Measurements from ENCODE around the gene RILPL1.
"Not testable (repeated sequence)": the region's sequence is repeated elsewhere in the genome, so short reads cannot be mapped to it uniquely, and the experiment has no call there.

Gene RILPL1, protein sequence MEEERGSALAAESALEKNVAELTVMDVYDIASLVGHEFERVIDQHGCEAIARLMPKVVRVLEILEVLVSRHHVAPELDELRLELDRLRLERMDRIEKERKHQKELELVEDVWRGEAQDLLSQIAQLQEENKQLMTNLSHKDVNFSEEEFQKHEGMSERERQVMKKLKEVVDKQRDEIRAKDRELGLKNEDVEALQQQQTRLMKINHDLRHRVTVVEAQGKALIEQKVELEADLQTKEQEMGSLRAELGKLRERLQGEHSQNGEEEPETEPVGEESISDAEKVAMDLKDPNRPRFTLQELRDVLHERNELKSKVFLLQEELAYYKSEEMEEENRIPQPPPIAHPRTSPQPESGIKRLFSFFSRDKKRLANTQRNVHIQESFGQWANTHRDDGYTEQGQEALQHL

DNA sequence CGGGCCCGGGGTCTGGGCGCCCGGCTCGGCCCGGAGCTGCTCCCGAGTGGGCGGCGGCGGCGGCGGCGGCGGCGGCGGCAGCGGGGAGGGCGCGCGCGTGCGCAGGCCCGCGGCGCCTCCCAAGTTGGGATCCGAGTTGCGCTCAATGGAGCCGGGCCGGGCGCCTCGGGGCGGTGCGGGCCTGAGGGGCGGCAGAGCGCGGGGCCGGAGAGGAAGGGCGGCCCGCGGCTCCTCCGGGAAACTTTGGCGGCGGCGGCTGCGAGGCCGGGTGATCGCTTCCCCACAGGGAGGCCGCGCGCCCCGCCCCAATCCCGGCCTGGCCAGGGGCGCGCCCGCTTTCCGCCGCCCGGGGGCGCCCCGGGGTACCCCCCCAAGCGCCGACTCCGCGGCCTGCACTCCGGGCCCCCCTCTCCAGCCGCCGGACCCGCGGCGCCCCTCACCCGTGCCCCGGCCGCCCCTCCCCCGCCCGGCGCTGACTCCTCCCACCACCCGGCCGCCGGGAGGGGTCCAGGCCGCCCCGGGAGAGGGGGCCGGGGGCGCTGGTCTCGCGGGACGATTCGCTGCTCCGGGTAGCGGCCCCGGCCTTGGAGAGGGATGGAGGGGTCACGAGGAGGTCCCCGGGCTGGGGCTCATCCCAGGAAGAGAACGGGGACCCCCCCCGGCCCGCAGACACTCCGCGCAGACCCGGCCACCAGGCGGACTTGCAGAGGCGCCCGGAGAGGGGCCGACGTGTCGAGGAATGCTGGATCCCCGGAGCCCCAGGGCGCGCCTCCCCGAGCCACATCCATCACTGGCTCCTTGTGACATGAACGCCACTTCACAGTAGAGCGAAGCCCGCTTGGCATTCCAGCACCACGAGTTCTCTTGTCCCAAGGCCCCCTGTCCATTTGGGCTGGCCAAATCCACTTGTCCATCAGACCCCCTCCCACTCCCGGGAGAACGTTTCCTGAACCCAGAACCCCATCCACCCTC lies at the start of gene RILPL1:
TSS of gene RILPL1 (minus strand) at position 48 of the 972 bp plus-strand sequence. CDS start 237 bp downstream, outside the sequence.
- peak; percentile 27 to 70 for DNase-seq

DNA sequence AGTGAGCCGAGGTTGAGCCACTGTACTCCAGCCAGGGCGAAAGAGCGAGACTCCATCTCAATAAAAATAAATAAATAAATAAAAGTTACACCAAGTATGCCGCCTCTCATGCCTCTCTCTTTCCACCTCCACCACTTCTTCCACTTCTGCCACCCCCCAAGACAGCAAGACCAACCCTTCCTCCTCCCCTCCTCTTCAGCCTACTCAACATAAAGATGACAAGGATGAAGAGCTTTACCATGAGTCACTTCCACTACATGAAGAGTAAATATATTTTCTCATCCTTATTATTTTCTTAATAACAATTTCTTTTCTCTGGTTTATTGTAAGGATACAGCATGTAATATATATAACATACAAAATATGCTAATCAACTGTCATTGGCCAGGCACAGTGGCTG lies 47.3 kb upstream of the RILPL1 start:
- DNase-seq, result no peak

GRCh38 chr12:123578829-123579228 lies 45.3 kb upstream of the RILPL1 start:
- DNase-seq, result not testable (repeated sequence)

DNA sequence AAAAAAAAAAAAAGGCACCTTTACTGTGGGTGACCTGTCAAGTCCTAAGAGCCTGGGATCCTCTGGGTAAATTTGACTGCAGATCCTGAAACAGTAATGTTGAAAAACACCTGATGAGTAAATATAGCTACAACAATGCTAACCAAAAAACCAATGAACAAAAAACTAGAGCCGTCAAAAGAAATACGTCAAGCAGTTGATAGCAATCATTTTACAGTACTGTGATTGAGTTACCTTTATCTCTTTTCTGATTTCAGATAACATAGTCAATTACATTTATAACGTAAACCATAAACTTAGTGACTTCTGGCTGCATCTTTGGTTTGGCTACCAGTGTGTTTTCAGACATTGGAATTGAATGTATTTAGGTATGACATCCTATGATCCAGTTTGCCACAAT lies 44.7 kb upstream of the RILPL1 start:
- no peak for DNase-seq

GRCh38 chr12:123576611-123577010 lies 43.1 kb upstream of the RILPL1 start:
- DNase-seq, result no peak

DNA sequence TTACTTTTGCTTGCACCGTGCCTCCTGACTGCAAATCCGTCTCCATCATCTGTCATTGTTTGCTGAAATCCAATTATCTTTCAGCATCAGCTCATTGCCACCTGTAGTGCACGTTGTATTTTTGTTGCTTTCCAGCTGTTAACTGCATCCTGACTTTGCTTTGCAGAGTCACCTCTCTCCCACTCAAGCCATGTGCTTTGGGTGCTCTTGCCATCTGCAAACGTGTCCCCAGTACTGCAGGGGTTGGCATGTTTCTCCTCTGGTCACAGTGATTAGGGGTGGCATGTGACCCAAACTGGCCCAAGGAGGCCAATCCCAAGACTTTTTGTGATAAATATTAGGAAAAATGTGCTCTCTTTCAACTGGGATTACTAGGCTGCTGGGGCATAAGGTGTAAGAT lies 40.4 kb upstream of the RILPL1 start:
- no peak for DNase-seq

- no peak for DNase-seq
Measured at GRCh38 chr12:123572391-123572790, 38.9 kb upstream of the RILPL1 start.

GRCh38 chr12:123571343-123571813 lies 37.9 kb upstream of the RILPL1 start:
- peak in 1 of 2 experiments; percentile 25 for DNase-seq

- DNase-seq, result no peak
Measured at GRCh38 chr12:123559468-123559867, 25.9 kb upstream of the RILPL1 start.

GRCh38 chr12:123558487-123558886 lies 25.0 kb upstream of the RILPL1 start:
- DNase-seq, result not testable (repeated sequence)

GRCh38 chr12:123554843-123555242 lies 21.3 kb upstream of the RILPL1 start:
- not testable (repeated sequence) for DNase-seq

DNA sequence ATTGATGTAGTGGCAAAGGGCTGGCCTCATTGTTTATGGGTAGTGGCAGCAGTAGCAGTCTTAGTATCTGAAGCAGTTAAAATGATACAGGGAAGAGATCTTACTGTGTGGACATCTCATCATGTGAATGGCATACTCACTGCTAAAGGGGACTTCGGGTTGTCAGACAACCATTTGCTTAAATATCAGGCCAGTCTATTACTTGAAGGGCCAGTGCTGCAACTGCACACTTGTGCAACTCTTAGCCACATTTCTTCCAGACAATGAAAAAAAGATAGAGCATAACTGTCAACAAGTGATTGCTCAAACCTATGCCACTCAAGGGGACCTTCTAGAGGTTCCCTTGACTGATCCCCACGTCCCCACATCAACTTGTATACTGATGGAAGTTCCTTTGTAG lies 20.6 kb upstream of the RILPL1 start:
- DNase-seq, result not testable (repeated sequence)

DNA sequence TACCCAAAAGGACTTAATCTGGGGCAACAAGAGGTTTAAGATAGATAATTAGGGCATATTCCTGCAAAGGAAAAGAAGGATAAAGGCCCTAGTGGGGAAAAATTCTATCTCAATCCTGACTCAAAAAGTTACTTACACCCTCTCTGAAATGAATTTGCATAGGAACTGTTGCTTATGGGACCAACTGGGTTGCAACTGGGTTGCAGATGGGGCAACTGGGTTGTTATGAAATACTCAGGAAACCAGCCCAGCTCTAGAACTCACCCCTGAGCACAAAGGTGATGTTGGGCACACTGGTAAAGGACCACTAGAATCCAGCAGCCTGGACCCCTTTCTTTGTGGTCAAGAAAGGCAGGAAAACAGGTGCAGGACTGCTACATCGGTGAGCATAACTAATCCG lies 17.2 kb upstream of the RILPL1 start:
- no peak for DNase-seq

- no peak for DNase-seq
Measured at GRCh38 chr12:123548107-123548506, 14.6 kb upstream of the RILPL1 start.

- DNase-seq, result no peak
Measured at GRCh38 chr12:123546281-123546680, 12.8 kb upstream of the RILPL1 start.

GRCh38 chr12:123543541-123543940 lies 10.0 kb upstream of the RILPL1 start:
- no peak for DNase-seq

- DNase-seq, result no peak
Measured at GRCh38 chr12:123540899-123541662, 7.6 kb upstream of the RILPL1 start.

DNA sequence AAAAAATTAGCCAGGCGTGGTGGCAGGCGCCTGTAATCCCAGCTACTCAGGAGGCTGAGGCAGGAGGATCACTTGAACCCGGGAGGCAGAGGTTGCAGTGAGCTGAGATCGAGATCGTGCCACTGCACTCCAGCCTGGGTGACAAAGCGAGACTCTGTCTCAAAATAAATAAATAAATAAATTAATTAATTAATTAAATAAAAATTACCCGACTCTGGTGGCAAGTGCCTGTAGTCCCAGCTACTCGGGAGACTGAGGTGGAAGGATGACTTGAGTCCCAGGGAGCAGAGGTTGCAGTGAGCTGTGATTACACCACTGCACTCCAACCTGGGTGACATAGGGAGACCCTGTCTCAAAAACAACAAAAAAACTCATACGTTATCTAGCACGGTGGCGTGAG lies 2.4 kb upstream of the RILPL1 start:
- not testable (repeated sequence) for DNase-seq

- peak in 1 of 2 experiments; percentile 51 for DNase-seq
Measured at GRCh38 chr12:123532808-123533649, 490 bp downstream of the RILPL1 start.

- no peak for DNase-seq
Measured at GRCh38 chr12:123532019-123532418, 1.5 kb downstream of the RILPL1 start.

GRCh38 chr12:123531091-123531490 lies 2.4 kb downstream of the RILPL1 start:
- DNase-seq, result no peak

DNA sequence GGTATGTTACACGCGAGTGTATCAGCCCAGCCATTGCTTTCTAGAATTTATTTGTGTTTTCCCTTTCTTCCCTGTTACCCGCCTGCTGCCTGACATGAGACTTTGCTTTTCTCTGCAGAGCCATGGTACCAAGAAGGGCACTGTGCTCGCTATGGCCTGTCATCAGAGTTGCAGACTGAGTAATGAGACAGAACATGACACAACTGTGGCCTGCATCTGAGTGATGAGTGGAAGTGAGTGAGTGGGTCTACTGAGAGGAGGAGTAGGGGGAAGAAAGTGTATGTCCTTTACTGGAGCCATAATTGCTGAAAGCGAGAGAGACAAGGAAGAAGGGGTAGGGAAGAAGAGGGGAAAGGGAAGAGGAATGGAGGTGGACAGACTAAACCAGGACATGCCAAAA lies 2.9 kb downstream of the RILPL1 start:
- no peak for DNase-seq
